PC-9 (cell line): ENCODE data around the gene FBXW12. TPM values are rescaled to one million over a fixed set of nuclear protein-coding genes. Genes with fewer than 3 reads are reported as not detected.
A peak's percentile ranks its signal among the peaks of the same experiment; 100 is the strongest.

Experiments used
- BruUV-seq: library from RNA; stranded (reverse); fragments of 400-500 nt; replicated peaks from 2 replicates; lab custom pipeline; 2021; lab: Mats Ljungman, UMichigan
- CTCF ChIA-PET: fragments of 300-600 bp; sonication (Branson Sonifier 250); formaldehyde crosslinking; loops from one replicate; lab custom pipeline; 2022; ENCODE audit warnings: antibody characterized with exemption; lab: Charles Lee
- POLR2A ChIA-PET: fragments of 300-600 bp; sonication (Branson Sonifier 250); formaldehyde crosslinking; loops from one replicate; lab custom pipeline; 2022; ENCODE audit warnings: antibody characterized with exemption; ENCODE audit not compliant: unreplicated experiment; lab: Charles Lee
- DNase-seq, 2 experiments: peaks; one replicate each; pipeline versions ENCODE4 v3.0.0 to v3.0.0-alpha.2; 2015 to 2022; ENCODE audit warnings: mixed read lengths in 1 of 2
- H2AFZ ChIP-seq: fragments of 200-600 bp; sonication (generic); 2 replicates; pipeline ENCODE4 v1.8.1; 2017; ENCODE audit warnings: antibody characterized with exemption
- H3F3A ChIP-seq: fragments of 200-600 bp; sonication (generic); 2 replicates; pipeline ENCODE4 v1.8.1; 2017; ENCODE audit warnings: antibody characterized with exemption, mild to moderate bottlenecking, low read depth; ENCODE audit not compliant: insufficient read depth
- H3K27ac ChIP-seq: fragments of 200-600 bp; sonication (generic); 2 replicates; pipeline ENCODE4 v1.6.1; 2016; ENCODE audit warnings: mixed run types
- H3K27me3 ChIP-seq: fragments of 200-600 bp; sonication (generic); 2 replicates; pipeline ENCODE4 v1.6.1; 2016; ENCODE audit warnings: low read depth, mixed run types; ENCODE audit not compliant: insufficient read depth
- H3K36me3 ChIP-seq: fragments of 200-600 bp; sonication (generic); 2 replicates; pipeline ENCODE4 v1.6.1; 2016; ENCODE audit warnings: low read depth, mixed run types
- H3K4me1 ChIP-seq: fragments of 200-600 bp; sonication (generic); replicated peaks from 2 replicates; pipeline ENCODE4 v1.6.1; 2016; ENCODE audit warnings: mixed run types; ENCODE audit not compliant: insufficient read depth
- H3K4me2 ChIP-seq: fragments of 200-600 bp; sonication (generic); 2 replicates; pipeline ENCODE4 v1.6.1; 2017; ENCODE audit warnings: mixed run types
- H3K4me3 ChIP-seq: fragments of 200-600 bp; sonication (generic); 2 replicates; pipeline ENCODE4 v1.6.1; 2016; ENCODE audit warnings: mixed run types
- H3K79me2 ChIP-seq: fragments of 200-600 bp; sonication (generic); 2 replicates; pipeline ENCODE4 v1.6.1; 2017; ENCODE audit warnings: low read depth, mixed run types
- H3K9me2 ChIP-seq: fragments of 200-600 bp; sonication (generic); 2 replicates; pipeline ENCODE4 v1.8.1; 2017; ENCODE audit warnings: mild to moderate bottlenecking; ENCODE audit not compliant: insufficient read depth
- H3K9me3 ChIP-seq: fragments of 200-600 bp; sonication (generic); 2 replicates; pipeline ENCODE4 v1.8.1; 2016; ENCODE audit warnings: low read depth; ENCODE audit not compliant: insufficient read depth
- H4K20me1 ChIP-seq: fragments of 200-600 bp; sonication (generic); 2 replicates; pipeline ENCODE4 v1.8.1; 2017; ENCODE audit not compliant: insufficient read depth
- EZH2 ChIP-seq: fragments of 200-600 bp; sonication (generic); IDR thresholded peaks from 2 replicates; pipeline ENCODE4 v1.8.0; 2017; ENCODE audit warnings: antibody characterized with exemption, low read depth
- intact Hi-C: fragments of 100-400 bp; cut with micrococcal nuclease; formaldehyde crosslinking; loops from one replicate; pipeline ENCODE4 v1.10.0; 2022; ENCODE audit not compliant: unreplicated experiment
- total RNA-seq: library from RNA; stranded (reverse); gene quantifications from 2 replicates; pipeline ENCODE4 v1.2.3, GENCODE V29; 2021
- TF ChIP-seq, protein P1 (sequence below): fragments of 200-600 bp; sonication (generic); conservative IDR thresholded peaks from 2 replicates; pipeline ENCODE4 v1.6.1; 2017; ENCODE audit warnings: mixed run types, antibody characterized with exemption, mild to moderate bottlenecking, moderate library complexity

Gene FBXW12
- total RNA-seq, 1 experiment from 2014 or later = not detected

DNA sequence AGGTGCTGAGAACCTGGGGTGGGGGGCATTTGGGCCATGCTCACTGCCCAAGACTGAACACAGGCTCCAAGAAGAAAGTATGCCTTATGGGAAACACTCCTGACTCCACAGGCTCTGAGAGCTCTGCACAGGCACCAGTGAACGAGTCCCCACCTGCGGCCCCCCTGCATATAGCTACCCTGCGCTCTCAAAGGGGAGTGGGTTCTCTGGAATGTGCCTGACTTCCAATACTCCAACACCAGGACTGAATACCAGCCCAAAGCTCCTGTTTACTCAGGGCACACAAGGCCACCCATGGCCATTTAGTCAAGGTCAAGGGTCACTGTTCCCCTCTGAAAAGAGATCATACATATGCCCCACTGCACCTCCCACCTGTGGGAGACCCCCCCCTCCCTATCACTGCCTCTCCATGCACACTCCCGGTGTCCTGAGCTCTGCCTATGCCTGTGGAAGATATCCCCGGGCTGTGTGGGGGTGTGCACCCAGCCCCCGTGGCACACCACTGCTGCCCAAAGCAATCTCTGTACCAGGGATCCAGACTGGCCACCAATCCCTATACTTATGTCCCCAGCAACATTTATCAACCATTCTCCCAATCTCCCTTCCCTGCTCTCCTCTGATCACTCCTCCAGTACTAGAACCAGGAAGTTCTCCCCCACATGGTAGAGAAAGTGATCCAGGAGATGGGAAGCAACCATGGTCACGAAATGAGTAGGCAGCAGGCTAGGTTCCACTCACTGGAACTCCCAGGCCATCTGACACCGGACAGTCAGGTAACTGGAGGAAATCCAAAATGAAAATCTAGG is 59.4 kb downstream of the FBXW12 start:
- no TSS peak for BruUV-seq
- no peak for TF ChIP-seq EZH2
- TF ChIP-seq, protein P1, sequence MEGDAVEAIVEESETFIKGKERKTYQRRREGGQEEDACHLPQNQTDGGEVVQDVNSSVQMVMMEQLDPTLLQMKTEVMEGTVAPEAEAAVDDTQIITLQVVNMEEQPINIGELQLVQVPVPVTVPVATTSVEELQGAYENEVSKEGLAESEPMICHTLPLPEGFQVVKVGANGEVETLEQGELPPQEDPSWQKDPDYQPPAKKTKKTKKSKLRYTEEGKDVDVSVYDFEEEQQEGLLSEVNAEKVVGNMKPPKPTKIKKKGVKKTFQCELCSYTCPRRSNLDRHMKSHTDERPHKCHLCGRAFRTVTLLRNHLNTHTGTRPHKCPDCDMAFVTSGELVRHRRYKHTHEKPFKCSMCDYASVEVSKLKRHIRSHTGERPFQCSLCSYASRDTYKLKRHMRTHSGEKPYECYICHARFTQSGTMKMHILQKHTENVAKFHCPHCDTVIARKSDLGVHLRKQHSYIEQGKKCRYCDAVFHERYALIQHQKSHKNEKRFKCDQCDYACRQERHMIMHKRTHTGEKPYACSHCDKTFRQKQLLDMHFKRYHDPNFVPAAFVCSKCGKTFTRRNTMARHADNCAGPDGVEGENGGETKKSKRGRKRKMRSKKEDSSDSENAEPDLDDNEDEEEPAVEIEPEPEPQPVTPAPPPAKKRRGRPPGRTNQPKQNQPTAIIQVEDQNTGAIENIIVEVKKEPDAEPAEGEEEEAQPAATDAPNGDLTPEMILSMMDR = no peak
- no peak overlapping the region for H3K27ac ChIP-seq
- peaks cover 45% of the 10 kb centered on the region for H3K79me2 ChIP-seq
- H2AFZ ChIP-seq = no peak overlapping the region
- no peak for DNase-seq
- H3K9me2 ChIP-seq = no peaks in the 10 kb centered on the region
- no peaks in the 10 kb centered on the region for H3K27me3 ChIP-seq
- ChIA-PET POLR2A (interaction anchor here (0.7 kb wide), 1 partner anchor 408 kb away, joined by 3 read pairs; no protein-coding TSS in a partner anchor), CTCF (interaction anchor here (0.6 kb wide), 2 partner anchors 8 to 125 kb away, joined by 3 to 4 read pairs; partner anchors contain the start of genes CCDC51 and TMA7)
- H3K36me3 ChIP-seq = no peaks in the 10 kb centered on the region
- intact Hi-C loops = loop anchor here (10.0 kb wide), 1 partner anchor 127 kb away; the partner anchor contains the start of gene NME6
- no peaks in the 10 kb centered on the region for H3K9me3 ChIP-seq
- peaks cover 29% of the 10 kb centered on the region for H3F3A ChIP-seq
- peak overlapping the region; percentile 78; the same call in 1 of the 2 replicates for H3K4me2 ChIP-seq
- peaks cover 54% of the 10 kb centered on the region for H3K4me1 ChIP-seq
- H3K4me3 ChIP-seq = no peak overlapping the region
- H4K20me1 ChIP-seq = no peaks in the 10 kb centered on the region

DNA sequence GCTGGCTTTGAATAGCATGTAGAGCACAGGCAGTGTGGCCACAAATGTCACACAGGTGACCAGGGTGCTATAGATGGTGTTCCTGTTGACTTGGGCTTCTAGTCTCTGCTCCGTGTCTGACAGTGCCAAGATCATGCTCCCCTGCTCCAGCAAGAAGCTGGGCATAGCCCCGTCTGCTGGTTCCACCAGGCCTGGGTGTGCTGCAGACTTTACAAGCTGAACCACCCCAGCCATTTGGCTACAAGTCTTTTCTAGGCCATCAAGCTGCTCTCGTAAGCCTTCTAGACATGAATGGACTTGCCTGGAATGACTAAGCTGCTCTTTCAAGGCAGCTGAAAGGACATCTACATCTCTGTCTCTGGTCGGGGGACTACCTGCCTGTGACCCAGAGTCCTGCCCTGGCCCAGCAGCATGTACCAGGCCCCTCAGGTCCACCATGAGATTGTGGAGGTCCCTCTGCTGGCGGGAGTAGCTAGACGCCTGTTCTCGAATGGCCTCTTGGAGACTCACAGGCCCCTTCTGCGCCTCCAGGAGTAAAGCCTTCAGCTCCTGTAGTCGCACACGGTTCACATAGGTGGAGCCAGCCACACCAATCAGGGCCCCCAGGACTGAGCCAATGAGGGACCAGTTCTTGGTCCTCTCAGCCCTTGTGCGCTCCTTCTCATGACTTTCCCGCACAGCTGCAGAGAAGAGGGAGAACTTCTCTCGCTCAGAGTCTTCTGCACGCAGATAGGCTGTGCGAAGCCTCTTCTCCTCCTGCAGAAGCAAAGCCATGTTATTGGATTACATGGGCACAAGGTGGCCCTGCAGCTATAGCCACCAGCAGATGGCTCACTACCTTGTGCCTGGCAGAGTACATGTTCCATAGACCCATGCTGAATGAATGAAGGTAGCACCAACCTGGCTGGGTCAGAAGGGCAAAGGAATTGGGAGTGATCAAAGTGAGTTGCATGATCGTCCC is 60.7 kb downstream of the FBXW12 start:
- Histone ChIP-seq H3K36me3 (no peaks in the 10 kb centered on the region), H3K27ac (peak overlapping the region; percentile 86), H3K79me2 (peaks cover 32% of the 10 kb centered on the region), H2AFZ (no peak overlapping the region), H3K9me2 (no peaks in the 10 kb centered on the region), H3F3A (peaks cover 29% of the 10 kb centered on the region), H3K4me3 (peak overlapping the region; percentile 43; the same call in 1 of the 2 replicates), H3K9me3 (no peaks in the 10 kb centered on the region), H3K27me3 (no peaks in the 10 kb centered on the region), H3K4me2 (peak overlapping the region; percentile 65), H4K20me1 (no peaks in the 10 kb centered on the region), H3K4me1 (peaks cover 54% of the 10 kb centered on the region)
- ChIA-PET CTCF (interaction anchor here (2.8 kb wide), 1 partner anchor 32 kb away, joined by 19 read pairs; no protein-coding TSS in a partner anchor), POLR2A (interaction anchor here (0.5 to 0.7 kb wide), 3 partner anchors 12 to 688 kb away, joined by 3 to 5 read pairs (median 4); partner anchors contain the start of gene USP19)
- TF ChIP-seq, protein P1 = no peak
- no peak for TF ChIP-seq EZH2
- intact Hi-C loops = loop anchor here (10.0 kb wide), 1 partner anchor 128 kb away; the partner anchor contains the start of gene NME6
- no TSS peak for BruUV-seq
- DNase-seq = no peak
